Fibroblast of mammary gland (primary cell): ENCODE measurements around the gene CAMP.

Source experiments
- DNase-seq: peaks from one replicate; pipeline ENCODE4 v3.0.0-alpha.2; 2010; ENCODE audit warnings: low read depth
- H3K4me3 ChIP-seq: 2 replicates; pipeline ENCODE4 v1.5.1; 2011; ENCODE audit warnings: low read depth, mild to moderate bottlenecking, low read length, moderate library complexity; ENCODE audit not compliant: control insufficient read depth
- TF ChIP-seq, protein P1 (sequence below): conservative IDR thresholded peaks from 2 replicates; pipeline ENCODE4 v1.5.1; 2011; ENCODE audit warnings: low read depth, low read length, inconsistent platforms; ENCODE audit not compliant: control insufficient read depth, insufficient read depth

Gene CAMP

DNA sequence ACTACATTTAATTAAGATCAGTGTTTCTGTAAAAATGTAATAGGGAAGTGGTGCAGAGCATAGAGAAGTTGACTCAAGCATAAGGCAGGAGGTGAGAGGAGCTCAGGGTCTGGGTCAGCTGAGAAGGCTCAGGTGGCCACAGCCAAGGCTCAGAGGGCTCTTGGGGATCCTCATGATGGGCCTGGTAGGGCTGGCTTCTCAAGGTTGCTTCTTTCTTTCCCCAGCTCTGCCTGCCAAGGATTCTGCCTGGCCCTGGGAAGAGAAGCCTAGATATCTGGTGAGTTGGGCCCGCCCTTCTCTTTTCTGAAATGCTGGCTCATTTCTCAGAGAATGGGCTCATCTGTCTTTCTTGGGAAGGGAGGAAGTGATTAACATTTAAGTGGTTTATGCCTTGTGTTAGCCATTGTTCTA lies 24.1 kb downstream of the CAMP start:
- DNase-seq = peak; percentile 72
- H3K4me3 ChIP-seq = no peak overlapping the region
- TF ChIP-seq, protein P1, sequence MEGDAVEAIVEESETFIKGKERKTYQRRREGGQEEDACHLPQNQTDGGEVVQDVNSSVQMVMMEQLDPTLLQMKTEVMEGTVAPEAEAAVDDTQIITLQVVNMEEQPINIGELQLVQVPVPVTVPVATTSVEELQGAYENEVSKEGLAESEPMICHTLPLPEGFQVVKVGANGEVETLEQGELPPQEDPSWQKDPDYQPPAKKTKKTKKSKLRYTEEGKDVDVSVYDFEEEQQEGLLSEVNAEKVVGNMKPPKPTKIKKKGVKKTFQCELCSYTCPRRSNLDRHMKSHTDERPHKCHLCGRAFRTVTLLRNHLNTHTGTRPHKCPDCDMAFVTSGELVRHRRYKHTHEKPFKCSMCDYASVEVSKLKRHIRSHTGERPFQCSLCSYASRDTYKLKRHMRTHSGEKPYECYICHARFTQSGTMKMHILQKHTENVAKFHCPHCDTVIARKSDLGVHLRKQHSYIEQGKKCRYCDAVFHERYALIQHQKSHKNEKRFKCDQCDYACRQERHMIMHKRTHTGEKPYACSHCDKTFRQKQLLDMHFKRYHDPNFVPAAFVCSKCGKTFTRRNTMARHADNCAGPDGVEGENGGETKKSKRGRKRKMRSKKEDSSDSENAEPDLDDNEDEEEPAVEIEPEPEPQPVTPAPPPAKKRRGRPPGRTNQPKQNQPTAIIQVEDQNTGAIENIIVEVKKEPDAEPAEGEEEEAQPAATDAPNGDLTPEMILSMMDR = no peak

DNA sequence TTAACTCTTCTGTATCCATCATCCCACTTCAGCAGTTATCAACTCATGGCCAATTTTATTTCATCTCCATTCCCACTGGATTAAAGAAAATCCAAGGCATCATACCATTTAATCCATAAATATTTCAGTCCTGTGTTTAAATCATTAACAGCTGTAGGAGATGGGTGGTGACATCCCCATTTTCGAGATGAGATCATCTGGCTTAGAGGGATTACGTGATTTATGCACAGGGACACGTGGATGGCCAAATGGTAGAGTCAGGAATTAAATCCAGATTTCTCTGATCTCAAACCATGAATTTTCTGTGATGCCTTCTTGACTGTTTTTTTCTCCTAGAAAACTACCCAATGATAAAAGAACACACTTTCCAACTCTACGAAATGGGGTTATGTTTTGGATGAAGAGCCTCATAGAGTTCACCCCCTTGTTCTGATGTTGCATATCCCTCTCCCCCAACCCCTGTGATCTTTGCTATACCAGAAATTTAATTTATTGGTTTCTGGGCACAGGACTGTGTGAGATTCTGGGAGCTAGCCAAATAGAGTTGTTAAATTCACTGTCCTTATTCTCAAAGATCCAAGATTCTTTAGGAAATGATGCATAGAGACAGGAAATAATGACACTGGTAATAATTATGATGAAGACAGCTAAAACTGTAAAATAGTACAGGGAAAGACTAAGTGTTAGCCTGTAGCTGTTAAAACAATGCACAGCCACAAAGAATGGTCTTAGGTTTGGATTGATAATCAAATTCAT lies 25.0 kb downstream of the CAMP start:
- H3K4me3 ChIP-seq = no peak overlapping the region
- TF ChIP-seq, protein P1 = no peak
- DNase-seq = peak; percentile 89

DNA sequence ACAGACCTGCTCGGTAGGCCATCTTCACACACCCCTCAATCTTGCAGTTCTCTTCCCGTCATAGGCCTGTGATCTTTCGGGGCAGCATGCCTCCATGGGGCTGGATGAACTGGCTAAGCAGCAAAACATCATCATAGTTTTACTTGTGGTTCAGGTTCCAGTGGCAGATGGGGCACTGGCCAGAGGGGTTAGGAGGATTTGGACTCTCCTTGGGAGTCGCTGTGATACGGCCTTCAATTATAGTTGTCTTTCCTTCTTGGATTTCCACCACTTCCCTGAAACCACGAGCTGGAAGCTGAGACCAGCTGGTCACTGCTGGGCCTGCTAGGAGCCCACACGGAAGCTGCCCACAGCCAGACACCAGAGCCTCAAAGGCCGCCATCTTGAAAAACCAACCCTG lies 33.3 kb downstream of the CAMP start:
- H3K4me3 ChIP-seq = no peak overlapping the region
- TF ChIP-seq, protein P1 = no peak
- no peak for DNase-seq

DNA sequence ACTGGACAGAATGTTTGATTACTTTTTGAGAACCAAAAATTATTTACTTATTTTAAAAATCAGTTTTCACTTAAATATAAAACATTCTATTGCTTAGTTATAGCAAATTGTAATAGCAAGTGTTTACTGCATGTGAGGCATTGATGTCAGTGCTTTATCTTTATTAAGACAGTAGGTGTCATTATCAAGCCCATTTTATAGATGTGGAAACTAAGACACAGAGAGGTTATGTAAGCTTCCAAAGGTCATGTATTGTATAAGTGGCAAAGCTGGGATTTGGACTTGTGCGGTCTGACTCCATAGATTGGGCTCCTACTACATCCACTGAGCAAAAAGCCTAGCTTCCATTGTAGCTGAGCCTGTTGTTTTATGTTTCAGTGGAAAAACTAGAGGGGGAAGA lies 35.2 kb downstream of the CAMP start:
- no peak for DNase-seq
- TF ChIP-seq, protein P1 = no peak

DNA sequence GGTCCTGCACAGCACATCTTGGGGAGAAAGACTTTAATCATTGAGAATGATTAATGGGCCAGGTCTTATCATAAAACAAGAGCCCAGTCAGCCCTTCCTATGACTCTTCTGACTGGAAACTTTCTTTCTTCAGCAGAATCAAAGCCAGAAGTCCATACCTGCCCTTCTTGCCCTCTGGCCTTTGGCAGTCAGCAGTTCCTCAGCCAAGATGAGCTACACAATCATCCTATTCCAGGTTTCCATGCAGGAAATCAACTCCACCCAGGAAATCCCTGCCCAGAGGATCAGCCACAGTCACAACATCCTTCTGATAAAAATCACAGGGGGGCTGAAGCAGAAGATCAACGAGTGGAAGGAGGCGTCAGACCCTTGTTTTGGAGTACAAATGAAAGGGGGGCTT lies 44.5 kb downstream of the CAMP start:
- no peak overlapping the region for H3K4me3 ChIP-seq
- TF ChIP-seq, protein P1 = no peak
- no peak for DNase-seq

More for the DNA sequence above, 35.2 kb downstream of the CAMP start:
- H3K4me3 ChIP-seq = no peak overlapping the region

DNA sequence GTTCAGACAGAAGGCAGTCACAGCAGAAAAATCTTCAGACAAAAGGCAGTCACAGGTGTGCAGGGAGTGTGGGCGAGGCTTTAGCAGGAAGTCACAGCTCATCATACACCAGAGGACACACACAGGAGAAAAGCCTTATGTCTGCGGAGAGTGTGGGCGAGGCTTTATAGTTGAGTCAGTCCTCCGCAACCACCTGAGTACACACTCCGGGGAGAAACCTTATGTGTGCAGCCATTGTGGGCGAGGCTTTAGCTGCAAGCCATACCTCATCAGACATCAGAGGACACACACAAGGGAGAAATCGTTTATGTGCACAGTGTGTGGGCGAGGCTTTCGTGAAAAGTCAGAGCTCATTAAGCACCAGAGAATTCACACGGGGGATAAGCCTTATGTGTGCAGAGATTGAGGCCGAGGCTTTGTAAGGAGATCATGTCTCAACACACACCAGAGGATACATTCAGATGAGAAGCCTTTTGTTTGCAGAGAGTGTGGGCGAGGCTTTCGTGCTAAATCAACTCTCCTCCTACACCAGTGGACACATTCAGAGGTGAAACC lies 45.2 kb downstream of the CAMP start:
- TF ChIP-seq, protein P1 = no peak
- H3K4me3 ChIP-seq = no peak overlapping the region
- DNase-seq = peak; percentile 33
